Measurements from ENCODE around the gene LYRM7.
"Not testable (repeated sequence)": the region's sequence is repeated elsewhere in the genome, so short reads cannot be mapped to it uniquely, and the experiment has no call there.

Gene LYRM7

DNA sequence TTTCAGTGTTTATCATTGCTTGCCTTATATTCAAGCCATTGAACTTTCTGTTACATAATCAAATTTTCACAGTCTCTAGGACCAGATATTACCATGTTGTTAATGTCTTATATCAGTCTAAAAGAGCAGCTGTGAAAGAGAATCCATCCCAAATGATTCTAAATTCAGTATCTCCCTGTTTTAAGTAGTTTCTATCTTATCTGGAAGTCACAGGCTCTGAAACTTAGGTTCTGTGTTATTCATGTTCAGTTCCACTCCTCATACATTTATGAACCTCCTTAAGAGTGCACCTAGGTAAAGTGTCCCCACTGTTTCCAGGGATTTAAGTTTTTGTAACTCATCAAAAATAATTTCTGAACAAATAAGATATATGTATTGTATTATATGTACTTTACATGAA lies 9.7 kb downstream of the LYRM7 start:
- peak; percentile 62 for DNase-seq (ENCODE audit: low spot score)

GRCh38 chr5:131182839-131183238 lies 12.1 kb downstream of the LYRM7 start:
- DNase-seq (ENCODE audit: low spot score) = peak; percentile 70

DNA sequence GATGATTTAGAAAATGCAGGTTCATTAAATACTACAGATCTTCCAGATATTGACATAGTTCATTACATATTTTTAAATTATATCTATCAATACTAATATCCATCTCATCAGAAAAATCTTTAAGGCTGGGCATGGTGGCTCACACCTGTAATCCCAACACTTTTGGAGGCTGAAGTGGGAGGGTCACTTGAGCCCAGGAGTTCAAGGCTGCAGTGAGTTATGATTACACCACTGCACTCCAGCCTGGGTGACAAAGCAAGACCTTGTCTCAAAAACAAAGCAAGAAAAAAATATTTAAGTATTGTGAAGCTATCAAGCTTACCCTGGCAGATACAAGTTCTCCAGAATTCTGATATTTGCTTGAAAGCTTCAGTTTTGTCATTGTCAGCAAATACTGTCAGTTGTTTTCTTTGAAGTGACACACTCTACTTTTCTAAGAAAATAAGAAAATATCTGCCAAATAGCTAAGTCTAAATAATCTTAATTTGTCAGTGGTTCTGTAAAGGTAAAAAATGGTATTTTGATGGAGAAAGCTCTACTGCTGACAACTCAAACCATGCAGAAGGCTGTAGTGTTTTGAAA lies 14.9 kb downstream of the LYRM7 start:
- no peak for DNase-seq (ENCODE audit: low spot score)

DNA sequence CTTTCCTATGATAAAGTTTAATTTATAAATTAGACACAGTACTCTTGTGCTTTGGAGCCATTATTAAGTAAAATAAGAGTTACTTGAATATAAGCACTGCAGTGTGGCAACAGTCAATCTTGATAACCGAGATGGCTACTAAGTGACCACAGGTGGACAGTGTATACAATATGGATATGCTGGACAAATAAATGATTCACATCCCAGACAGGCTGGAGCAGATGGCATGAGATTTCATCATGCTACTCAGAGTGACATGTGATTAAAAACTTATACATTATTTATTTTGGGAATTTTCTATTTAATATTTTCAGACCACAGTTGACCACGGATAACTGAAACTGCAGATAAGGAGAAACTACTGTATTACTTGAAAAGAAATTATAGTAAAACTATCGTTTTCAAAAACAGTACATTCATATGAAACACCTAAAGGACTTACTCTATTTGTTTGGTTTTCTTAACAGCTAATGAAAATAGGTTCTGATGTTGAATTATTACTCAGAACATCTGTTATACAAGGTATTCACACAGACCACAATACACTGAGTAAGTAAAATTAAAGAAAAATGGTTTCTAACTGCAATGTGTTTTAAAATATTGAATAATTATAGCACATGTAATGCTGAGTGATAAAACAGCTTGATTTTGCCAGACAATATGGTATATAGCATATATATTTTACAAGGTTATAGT lies 16.0 kb downstream of the LYRM7 start:
- DNase-seq (ENCODE audit: low spot score) = no peak

GRCh38 chr5:131193106-131193505 lies 22.4 kb downstream of the LYRM7 start:
- no peak for DNase-seq (ENCODE audit: low spot score)

DNA sequence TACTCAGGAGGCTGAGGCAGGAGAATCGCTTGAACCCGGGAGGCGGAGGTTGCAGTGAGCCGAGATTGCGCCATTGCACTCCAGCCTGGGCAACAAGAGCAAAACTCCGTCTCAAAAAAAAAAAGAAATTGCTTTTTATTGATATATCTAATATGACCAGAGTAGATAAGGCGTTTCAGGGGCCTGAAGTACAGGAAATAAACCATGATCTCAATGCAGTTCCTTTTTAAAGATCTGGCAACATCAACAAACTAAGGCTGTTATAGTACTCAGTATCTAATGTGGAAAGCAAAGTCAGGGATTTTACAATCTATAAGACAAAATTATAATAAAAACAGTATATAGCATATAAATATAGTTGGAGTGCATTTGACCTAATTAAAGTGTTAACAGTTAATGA lies 23.2 kb downstream of the LYRM7 start:
- DNase-seq (ENCODE audit: low spot score) = not testable (repeated sequence)

DNA sequence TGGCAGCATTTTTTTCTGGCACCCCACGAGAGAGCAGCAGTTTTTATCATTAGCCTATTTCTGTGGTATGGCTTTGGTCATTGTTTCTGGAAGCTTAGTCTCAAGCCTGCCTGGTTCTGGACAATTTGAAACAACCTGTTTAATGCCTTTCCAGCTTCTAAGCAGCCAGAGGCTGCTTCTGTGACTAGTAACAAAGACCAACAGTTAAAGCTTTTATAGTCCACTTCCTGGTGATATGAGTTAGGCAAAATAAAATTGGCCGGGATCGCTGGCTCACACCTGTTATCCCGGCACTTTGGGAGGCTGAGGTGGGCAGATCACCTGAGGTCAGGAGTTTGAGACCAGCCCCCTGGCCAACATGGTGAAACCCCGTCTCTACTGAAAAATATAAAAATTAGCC lies 24.0 kb downstream of the LYRM7 start:
- DNase-seq (ENCODE audit: low spot score) = no peak

- no peak for DNase-seq (ENCODE audit: low spot score)
Observed at GRCh38 chr5:131195696-131196095, 25.0 kb downstream of the LYRM7 start.

GRCh38 chr5:131196331-131196730 lies 25.6 kb downstream of the LYRM7 start:
- no peak for DNase-seq (ENCODE audit: low spot score)

- no peak for DNase-seq (ENCODE audit: low spot score)
Observed at GRCh38 chr5:131198625-131199024, 27.9 kb downstream of the LYRM7 start.

- DNase-seq (ENCODE audit: low spot score) = no peak
Observed at GRCh38 chr5:131200560-131200959, 29.8 kb downstream of the LYRM7 start.

DNA sequence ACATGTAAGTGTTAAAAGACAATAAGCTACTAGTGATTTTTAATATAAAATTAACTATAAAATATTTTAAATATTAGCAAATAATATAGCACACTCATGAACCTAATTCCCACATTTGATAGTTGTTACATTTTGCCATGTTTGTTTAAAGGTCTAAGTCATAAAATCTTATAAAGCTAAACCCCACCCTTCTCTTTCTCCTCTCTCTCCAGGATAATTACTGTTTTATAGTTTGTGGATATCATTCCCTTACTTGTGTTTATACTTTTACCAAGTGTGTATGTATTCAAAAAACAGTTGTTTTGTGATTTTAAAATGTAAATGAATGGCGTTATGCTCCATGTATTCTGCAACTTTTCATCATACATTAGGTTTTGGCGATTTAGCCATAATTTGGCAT lies 34.2 kb downstream of the LYRM7 start:
- no peak for DNase-seq (ENCODE audit: low spot score)

DNA sequence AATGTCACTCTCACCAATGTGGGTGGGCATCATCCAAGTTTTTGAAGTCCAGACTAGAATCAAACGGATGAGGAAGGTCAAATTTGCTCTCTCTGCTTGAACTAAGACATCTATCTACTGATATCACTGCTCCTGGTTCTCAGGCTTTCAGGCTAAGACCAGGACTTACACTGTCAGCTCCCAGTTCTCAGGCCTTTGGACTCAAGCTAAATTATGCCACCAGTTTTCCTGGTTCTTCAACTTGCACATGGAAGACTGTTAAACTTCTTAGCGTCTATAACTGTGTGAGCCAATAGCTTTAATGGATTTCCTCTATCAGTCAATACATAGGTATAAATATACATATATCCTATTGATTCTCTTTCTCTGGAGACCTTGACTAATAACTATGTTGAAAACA lies 35.3 kb downstream of the LYRM7 start:
- no peak for DNase-seq (ENCODE audit: low spot score)

DNA sequence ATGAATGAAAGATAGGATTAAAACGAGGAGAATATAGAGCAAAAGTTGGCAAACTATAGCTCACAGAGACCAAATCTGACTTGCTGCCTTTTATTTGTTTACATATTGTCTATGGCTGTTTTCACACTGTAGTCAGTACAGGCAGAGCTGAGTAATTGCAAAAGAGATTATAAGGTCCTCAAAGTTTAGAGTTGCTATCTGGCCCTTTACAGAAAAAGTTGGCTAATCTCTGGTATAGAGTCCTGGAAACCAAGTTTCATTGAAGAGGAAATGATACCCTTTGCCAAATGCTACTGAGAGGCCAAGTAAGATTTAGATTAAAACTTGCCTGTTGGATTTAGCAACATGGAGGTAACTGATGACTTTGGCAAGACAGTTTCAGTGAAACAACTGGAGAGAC lies 36.0 kb downstream of the LYRM7 start:
- DNase-seq (ENCODE audit: low spot score) = no peak

DNA sequence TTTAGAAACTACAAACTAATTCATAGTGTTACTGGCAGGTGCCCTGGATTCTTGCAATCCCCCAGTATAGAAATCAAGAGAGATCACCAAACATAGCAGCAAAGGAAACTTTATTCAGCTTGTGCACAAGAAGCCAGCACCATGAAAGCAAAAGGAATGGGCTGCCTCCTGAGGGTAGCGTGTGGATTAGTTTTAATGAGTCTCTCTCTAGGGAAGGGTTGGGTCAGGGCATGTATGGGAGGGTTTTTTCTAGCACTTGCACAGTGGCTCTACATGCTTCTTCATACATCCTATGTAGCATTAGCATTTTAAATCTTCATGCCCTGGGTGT lies 38.4 kb downstream of the LYRM7 start:
- no peak for DNase-seq (ENCODE audit: low spot score)

GRCh38 chr5:131209506-131210150 lies 38.9 kb downstream of the LYRM7 start:
- DNase-seq (ENCODE audit: low spot score) = no peak

DNA sequence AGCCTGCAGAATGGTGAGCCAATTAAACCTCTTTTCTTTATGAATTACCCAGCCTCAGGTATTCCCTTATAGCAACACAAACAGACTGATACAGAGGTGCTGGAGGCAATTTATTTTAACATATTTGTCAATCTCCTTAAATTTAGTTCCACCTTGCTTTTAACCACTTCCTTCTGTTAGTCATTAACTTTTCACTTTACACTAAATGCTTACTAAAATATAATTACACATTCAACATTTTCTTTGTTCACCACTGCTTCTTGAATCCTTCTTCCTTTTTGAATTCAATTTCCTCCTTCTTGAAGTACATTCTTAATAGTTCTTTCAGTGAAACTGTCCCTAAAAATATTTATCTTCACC lies 39.4 kb downstream of the LYRM7 start:
- DNase-seq (ENCODE audit: low spot score) = no peak

DNA sequence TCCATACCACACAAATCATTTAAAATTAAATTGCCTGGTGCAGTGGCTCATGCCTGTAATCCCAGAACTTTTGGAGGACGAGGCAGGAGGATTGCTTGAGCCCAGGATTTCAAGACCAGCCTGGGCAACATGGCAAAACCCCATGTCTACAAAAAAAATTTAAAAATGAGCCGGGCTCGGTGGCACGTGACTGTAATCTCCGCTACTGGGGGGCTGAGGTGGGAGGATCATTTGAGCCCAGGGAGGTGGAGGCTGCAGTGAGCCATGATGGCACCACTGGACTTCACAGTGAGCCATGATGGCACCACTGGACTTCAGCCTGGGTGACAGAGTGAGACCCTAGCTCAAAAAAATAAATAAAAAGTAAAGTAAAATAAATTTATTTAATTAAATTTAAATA lies 40.9 kb downstream of the LYRM7 start:
- no peak for DNase-seq (ENCODE audit: low spot score)

- no peak for DNase-seq (ENCODE audit: low spot score)
Observed at GRCh38 chr5:131212471-131213021, 41.8 kb downstream of the LYRM7 start.

- no peak for DNase-seq (ENCODE audit: low spot score)
Observed at GRCh38 chr5:131214609-131215227, 44.0 kb downstream of the LYRM7 start.

GRCh38 chr5:131217791-131218190 lies 47.0 kb downstream of the LYRM7 start:
- DNase-seq (ENCODE audit: low spot score) = no peak

DNA sequence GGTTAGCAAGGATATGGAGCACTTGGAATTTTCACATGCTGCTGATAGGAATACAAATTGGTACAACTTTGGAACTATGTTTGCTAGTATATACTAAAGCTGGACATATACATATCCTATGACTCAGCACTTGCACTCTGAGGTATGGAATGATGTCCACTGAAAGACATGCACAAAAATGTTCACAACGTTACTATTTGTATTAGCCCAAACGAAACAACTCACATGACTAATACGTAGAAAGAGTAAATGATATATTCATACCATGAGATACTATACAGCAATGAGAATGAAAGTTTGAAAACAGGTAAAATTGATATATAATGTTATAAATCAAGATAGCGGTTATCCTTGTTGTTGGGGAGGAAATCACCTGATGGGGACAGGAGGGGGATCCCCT lies 47.6 kb downstream of the LYRM7 start:
- no peak for DNase-seq (ENCODE audit: low spot score)

- DNase-seq (ENCODE audit: low spot score) = no peak
Observed at GRCh38 chr5:131220566-131220965, 49.8 kb downstream of the LYRM7 start.

Measured in hematopoietic multipotent progenitor cell treated with erythropoietin and hydrocortisone succinate and interleukin-3 and kit ligand, for 15 days (in vitro differentiated cells).